GM23338 (cell line): Measurements from ENCODE around the gene NEU4.

Experiments
- EZH2 ChIP-seq: fragments of 200-600 bp; sonication (generic); IDR thresholded peaks from one replicate; pipeline ENCODE4 v1.8.0; 2017; ENCODE audit warnings: antibody characterized with exemption, mild to moderate bottlenecking, low read depth; ENCODE audit not compliant: unreplicated experiment
- POLR2AphosphoS5 ChIP-seq: IDR thresholded peaks from 2 replicates; pipeline ENCODE4 v1.6.1; 2016; ENCODE audit warnings: antibody characterized with exemption, low read depth
- TF ChIP-seq, protein P1 (sequence below), 2 experiments: fragments of 200-600 bp in 1 of 2; sonication (generic) in 1 of 2; conservative IDR thresholded peaks; 2 replicates each; pipeline versions ENCODE4 v1.5.1 to v1.6.1; 2016 to 2017; ENCODE audit warnings: antibody characterized with exemption in 2 of 2, low read depth in 2 of 2, mild to moderate bottlenecking in 2 of 2, moderate library complexity in 1 of 2

- TF ChIP-seq EZH2 (no peak), POLR2AphosphoS5 (no peak)
- TF ChIP-seq, protein P1, sequence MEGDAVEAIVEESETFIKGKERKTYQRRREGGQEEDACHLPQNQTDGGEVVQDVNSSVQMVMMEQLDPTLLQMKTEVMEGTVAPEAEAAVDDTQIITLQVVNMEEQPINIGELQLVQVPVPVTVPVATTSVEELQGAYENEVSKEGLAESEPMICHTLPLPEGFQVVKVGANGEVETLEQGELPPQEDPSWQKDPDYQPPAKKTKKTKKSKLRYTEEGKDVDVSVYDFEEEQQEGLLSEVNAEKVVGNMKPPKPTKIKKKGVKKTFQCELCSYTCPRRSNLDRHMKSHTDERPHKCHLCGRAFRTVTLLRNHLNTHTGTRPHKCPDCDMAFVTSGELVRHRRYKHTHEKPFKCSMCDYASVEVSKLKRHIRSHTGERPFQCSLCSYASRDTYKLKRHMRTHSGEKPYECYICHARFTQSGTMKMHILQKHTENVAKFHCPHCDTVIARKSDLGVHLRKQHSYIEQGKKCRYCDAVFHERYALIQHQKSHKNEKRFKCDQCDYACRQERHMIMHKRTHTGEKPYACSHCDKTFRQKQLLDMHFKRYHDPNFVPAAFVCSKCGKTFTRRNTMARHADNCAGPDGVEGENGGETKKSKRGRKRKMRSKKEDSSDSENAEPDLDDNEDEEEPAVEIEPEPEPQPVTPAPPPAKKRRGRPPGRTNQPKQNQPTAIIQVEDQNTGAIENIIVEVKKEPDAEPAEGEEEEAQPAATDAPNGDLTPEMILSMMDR (conservative IDR thresholded peaks at IDR 0.05; ENCODE audit: low read depth in 2 of 2), result 0 out of 4 replicates have a peak, but pooled peaks of 1 of the 2 experiments have one; percentile 28
Measured at GRCh38 chr2:241836292-241836691, 27.3 kb downstream of the NEU4 start.
